Endodermal cell (in vitro differentiated cells): ENCODE measurements around the gene FRG2B. TPM values are rescaled to one million over a fixed set of nuclear protein-coding genes. Genes with fewer than 3 reads are reported as not detected.
"Not testable (repeated sequence)": the region's sequence is repeated elsewhere in the genome, so short reads cannot be mapped to it uniquely, and the experiment has no call there.

Experiments
- DNase-seq: peaks from one replicate; pipeline ENCODE4 v3.0.0-alpha.2; 2017
- H3K27ac ChIP-seq: 2 replicates; pipeline ENCODE4 v1.5.1; 2013; ENCODE audit warnings: mild to moderate bottlenecking, low read depth, low read length, moderate library complexity
- H3K27me3 ChIP-seq: 2 replicates; pipeline ENCODE4 v1.6.1; 2013; ENCODE audit warnings: mild to moderate bottlenecking, low read length, moderate library complexity; ENCODE audit not compliant: insufficient read depth, control insufficient read depth, poor library complexity, severe bottlenecking
- H3K36me3 ChIP-seq: 2 replicates; pipeline ENCODE4 v1.7.0; 2013; ENCODE audit warnings: mild to moderate bottlenecking, low read length, moderate library complexity; ENCODE audit not compliant: control insufficient read depth, insufficient read depth
- H3K4me1 ChIP-seq: one replicate; pipeline ENCODE4 v1.7.0; 2013; ENCODE audit warnings: low read length; ENCODE audit not compliant: control insufficient read depth, insufficient read depth
- H3K4me3 ChIP-seq: 2 replicates; pipeline ENCODE4 v1.5.1; 2013; ENCODE audit warnings: mild to moderate bottlenecking, low read length, moderate library complexity
- H3K9ac ChIP-seq: 2 replicates; pipeline ENCODE4 v1.6.1; 2013; ENCODE audit warnings: mild to moderate bottlenecking, low read length, moderate library complexity; ENCODE audit not compliant: poor library complexity, severe bottlenecking; ENCODE audit errors: extremely low read depth
- H3K9me3 ChIP-seq: 2 replicates; pipeline ENCODE4 v1.6.1; 2013; ENCODE audit warnings: mild to moderate bottlenecking, low read length, moderate library complexity; ENCODE audit not compliant: control insufficient read depth
- H3K27ac Mint-ChIP-seq: 2 replicates; pipeline ENCODE4 v1.8.0; 2020; ENCODE audit warnings: mixed read lengths
- H3K27me3 Mint-ChIP-seq: 2 replicates; pipeline ENCODE4 v1.8.0; 2021; ENCODE audit warnings: mild to moderate bottlenecking, mixed read lengths; ENCODE audit not compliant: insufficient read depth
- H3K36me3 Mint-ChIP-seq: 2 replicates; pipeline ENCODE4 v1.8.0; 2020; ENCODE audit warnings: low read depth, mixed read lengths
- H3K4me1 Mint-ChIP-seq: 2 replicates; pipeline ENCODE4 v1.8.0; 2020; ENCODE audit warnings: mixed read lengths
- H3K4me3 Mint-ChIP-seq: 2 replicates; pipeline ENCODE4 v1.8.0; 2020; ENCODE audit warnings: mild to moderate bottlenecking, moderate library complexity, mixed read lengths
- H3K9me3 Mint-ChIP-seq: 2 replicates; pipeline ENCODE4 v1.8.0; 2020; ENCODE audit warnings: mild to moderate bottlenecking, mixed read lengths
- WGBS, 2 experiments: methylation state at CpG; one replicate each; pipeline versions ENCODE4 v1.1.5 to v1.1.7; 2013; ENCODE audit warnings: missing lambda C conversion rate in 2 of 2, mixed read lengths in 1 of 2; ENCODE audit not compliant: insufficient coverage in 1 of 2, insufficient read length in 1 of 2; 5-methylcytosine and 5-hydroxymethylcytosine counted together
- total RNA-seq, 2 donors: library from RNA; stranded (reverse); fragmentation: NEBNext Ultra II Directional in 1 of 2; extraction: Animal tissue kit (Norgen Biotek cat#: 25700) in 1 of 2; gene quantifications; 2 replicates in 1 of 2; 3 replicates in 1 of 2; pipeline ENCODE4 v1.2.1, GENCODE V29; 2021
- TF ChIP-seq, protein P1 (sequence below): fragments of 200-600 bp; sonication (generic); conservative IDR thresholded peaks from 2 replicates; pipeline ENCODE4 v1.5.0; 2021; ENCODE audit warnings: antibody characterized with exemption, mild to moderate bottlenecking

FRG2B gene
- total RNA-seq, 2 donors from 2014 or later = not detected

GRCh38 chr10:133592716-133593115 lies 33.9 kb downstream of the FRG2B start:
- Histone ChIP-seq H3K9me3 (peaks cover 57% of the 10 kb centered on the region), H3K4me3 (no peak overlapping the region), H3K27me3 (no peaks in the 10 kb centered on the region), H3K9ac (no peak overlapping the region), H3K27ac (no peak overlapping the region), H3K36me3 (no peaks in the 10 kb centered on the region), H3K4me1 (no peaks in the 10 kb centered on the region)
- no peak overlapping the region for H3K4me3 Mint-ChIP-seq
- no peaks in the 10 kb centered on the region for H3K4me1 Mint-ChIP-seq
- WGBS, 2 experiments = 30 to 50% methylated on average over 3 to 6 of the region's 6 CpGs
- DNase-seq = no peak
- no peaks in the 10 kb centered on the region for H3K36me3 Mint-ChIP-seq
- peaks cover 85% of the 10 kb centered on the region for H3K9me3 Mint-ChIP-seq
- TF ChIP-seq, protein P1, sequence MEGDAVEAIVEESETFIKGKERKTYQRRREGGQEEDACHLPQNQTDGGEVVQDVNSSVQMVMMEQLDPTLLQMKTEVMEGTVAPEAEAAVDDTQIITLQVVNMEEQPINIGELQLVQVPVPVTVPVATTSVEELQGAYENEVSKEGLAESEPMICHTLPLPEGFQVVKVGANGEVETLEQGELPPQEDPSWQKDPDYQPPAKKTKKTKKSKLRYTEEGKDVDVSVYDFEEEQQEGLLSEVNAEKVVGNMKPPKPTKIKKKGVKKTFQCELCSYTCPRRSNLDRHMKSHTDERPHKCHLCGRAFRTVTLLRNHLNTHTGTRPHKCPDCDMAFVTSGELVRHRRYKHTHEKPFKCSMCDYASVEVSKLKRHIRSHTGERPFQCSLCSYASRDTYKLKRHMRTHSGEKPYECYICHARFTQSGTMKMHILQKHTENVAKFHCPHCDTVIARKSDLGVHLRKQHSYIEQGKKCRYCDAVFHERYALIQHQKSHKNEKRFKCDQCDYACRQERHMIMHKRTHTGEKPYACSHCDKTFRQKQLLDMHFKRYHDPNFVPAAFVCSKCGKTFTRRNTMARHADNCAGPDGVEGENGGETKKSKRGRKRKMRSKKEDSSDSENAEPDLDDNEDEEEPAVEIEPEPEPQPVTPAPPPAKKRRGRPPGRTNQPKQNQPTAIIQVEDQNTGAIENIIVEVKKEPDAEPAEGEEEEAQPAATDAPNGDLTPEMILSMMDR = no peak
- H3K27ac Mint-ChIP-seq = no peak overlapping the region
- no peaks in the 10 kb centered on the region for H3K27me3 Mint-ChIP-seq

DNA sequence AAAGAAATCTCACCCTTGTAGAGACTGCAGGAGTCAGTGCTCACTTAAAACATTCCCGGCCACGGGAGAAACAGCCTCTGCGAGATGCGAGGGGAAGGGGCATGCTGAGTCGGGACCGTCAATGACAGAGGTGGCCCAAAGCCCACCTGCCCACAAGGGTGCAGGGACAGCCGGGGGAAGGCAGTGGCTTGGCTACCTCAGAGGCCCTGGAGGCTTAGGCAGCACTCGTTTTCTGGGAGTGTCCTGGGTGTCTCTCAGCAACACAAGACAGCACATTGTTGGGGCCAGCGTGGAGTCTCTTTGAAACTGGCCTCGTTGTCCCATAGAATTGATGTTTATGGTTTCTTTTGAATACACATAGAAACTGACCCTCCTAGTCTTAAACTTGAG lies 35.6 kb downstream of the FRG2B start:
- peaks cover 81% of the 10 kb centered on the region for H3K9me3 Mint-ChIP-seq
- H3K4me3 Mint-ChIP-seq = no peak overlapping the region
- WGBS, 2 experiments = 59 to 73% methylated on average over 5 to 10 of the region's 10 CpGs

GRCh38 chr10:133590226-133590969 lies 36.2 kb downstream of the FRG2B start:
- Mint-ChIP-seq H3K36me3 (no peaks in the 10 kb centered on the region), H3K27me3 (no peaks in the 10 kb centered on the region), H3K9me3 (peaks cover 75% of the 10 kb centered on the region), H3K4me1 (no peaks in the 10 kb centered on the region), H3K4me3 (no peak overlapping the region), H3K27ac (no peak overlapping the region)
- 68 to 70% methylated on average over 4 to 13 of the region's 13 CpGs for whole genome bisulfite sequencing, 2 experiments
- no peak overlapping the region for H3K4me3 ChIP-seq
- no peaks in the 10 kb centered on the region for H3K4me1 ChIP-seq
- H3K36me3 ChIP-seq = no peaks in the 10 kb centered on the region
- H3K27ac ChIP-seq = no peak overlapping the region
- no peak for DNase-seq
- H3K9me3 ChIP-seq = peaks cover 56% of the 10 kb centered on the region
- TF ChIP-seq, protein P1 = no peak
- no peak overlapping the region for H3K9ac ChIP-seq
- no peaks in the 10 kb centered on the region for H3K27me3 ChIP-seq

More for the DNA sequence above, 35.6 kb downstream of the FRG2B start:
- H3K9ac ChIP-seq = no peak overlapping the region
- no peaks in the 10 kb centered on the region for H3K4me1 ChIP-seq
- TF ChIP-seq, protein P1 = no peak
- H3K36me3 ChIP-seq = no peaks in the 10 kb centered on the region
- Mint-ChIP-seq H3K4me1 (no peaks in the 10 kb centered on the region), H3K27me3 (no peaks in the 10 kb centered on the region), H3K36me3 (no peaks in the 10 kb centered on the region), H3K27ac (no peak overlapping the region)
- no peak overlapping the region for H3K4me3 ChIP-seq
- no peak for DNase-seq
- H3K9me3 ChIP-seq = peaks cover 61% of the 10 kb centered on the region
- H3K27me3 ChIP-seq = no peaks in the 10 kb centered on the region
- no peak overlapping the region for H3K27ac ChIP-seq

DNA sequence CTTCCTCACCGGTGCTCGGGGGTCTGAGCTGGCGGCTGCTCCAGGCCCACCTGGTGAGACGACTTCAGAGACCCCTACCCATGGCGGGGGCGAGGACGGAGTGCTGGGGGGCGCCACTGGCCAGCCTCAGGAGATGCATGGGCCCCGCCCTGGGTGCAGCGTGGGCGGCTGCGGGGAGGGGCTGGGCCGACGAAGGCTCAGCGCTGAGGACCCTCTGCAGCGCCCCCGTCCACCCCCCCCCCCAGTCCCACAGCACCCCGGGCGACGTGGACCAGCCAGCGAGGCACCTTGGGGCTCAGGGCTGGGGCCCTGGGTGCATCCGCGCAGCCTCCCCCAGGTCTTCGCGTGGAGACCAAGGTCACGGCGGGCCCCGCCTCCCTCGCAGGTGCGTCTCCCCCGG lies 49.6 kb downstream of the FRG2B start:
- H3K27me3 Mint-ChIP-seq, H3K4me1 Mint-ChIP-seq, H3K36me3 Mint-ChIP-seq, H3K27ac Mint-ChIP-seq, H3K27ac ChIP-seq, H3K4me1 ChIP-seq, H3K36me3 ChIP-seq, H3K9ac ChIP-seq, H3K4me3 ChIP-seq, H3K4me3 Mint-ChIP-seq, H3K27me3 ChIP-seq, DNase-seq: not testable (repeated sequence)
- H3K9me3 Mint-ChIP-seq = peaks cover 53% of the 10 kb centered on the region
- H3K9me3 ChIP-seq = peaks cover 20% of the 10 kb centered on the region
- WGBS, 2 experiments = 70% methylated on average over 2 of the region's 31 CpGs; no CpG with 5 or more reads in 1 of the 2 experiments
